SKM-1 treated with dmso at 0.1 percent for 144 hours (cell line): ENCODE data around the gene C12orf57.

Experiments
- DNase-seq: peaks from one replicate; lab custom pipeline; 2025; ENCODE audit not compliant: unreplicated experiment; lab: John Stamatoyannopoulos, UW

The C12orf57 gene

GRCh38 chr12:6936636-6937480 lies 7.0 kb upstream of the C12orf57 start:
- DNase-seq, result no peak

- DNase-seq, result peak; percentile 84
These were observed 6.1 kb upstream of the C12orf57 start for GRCh38 chr12:6937481-6938352.

GRCh38 chr12:6938353-6939190 lies 5.2 kb upstream of the C12orf57 start:
- DNase-seq, result no peak

- no peak for DNase-seq
These were observed 4.7 kb upstream of the C12orf57 start for GRCh38 chr12:6939191-6939540.

GRCh38 chr12:6941267-6941666 lies 2.6 kb upstream of the C12orf57 start:
- no peak for DNase-seq

- DNase-seq, result no peak
These were observed 2.0 kb upstream of the C12orf57 start for GRCh38 chr12:6941782-6942181.

GRCh38 chr12:6942331-6942665 lies 1.5 kb upstream of the C12orf57 start:
- DNase-seq, result no peak

GRCh38 chr12:6943389-6943721 lies 467 bp upstream of the C12orf57 start:
- DNase-seq, result no peak

GRCh38 chr12:6944381-6945186 lies 762 bp downstream of the C12orf57 start:
- peak; percentile 61 for DNase-seq

GRCh38 chr12:6945613-6946012 lies 1.8 kb downstream of the C12orf57 start:
- no peak for DNase-seq

GRCh38 chr12:6946033-6946919 lies 2.5 kb downstream of the C12orf57 start:
- DNase-seq, result no peak

GRCh38 chr12:6946920-6947374 lies 3.1 kb downstream of the C12orf57 start:
- DNase-seq, result no peak

- DNase-seq, result no peak
These were observed 3.8 kb downstream of the C12orf57 start for GRCh38 chr12:6947615-6948014.

GRCh38 chr12:6948873-6949594 lies 5.2 kb downstream of the C12orf57 start:
- no peak for DNase-seq

- no peak for DNase-seq
These were observed 6.6 kb downstream of the C12orf57 start for GRCh38 chr12:6950401-6950801.

- peak; percentile 50 for DNase-seq
These were observed 7.2 kb downstream of the C12orf57 start, which contains the start of gene PTPN6 for GRCh38 chr12:6950811-6951540. TSS of gene PTPN6 (plus strand) at chr12:6951356. CDS start at chr12:6951513, 157 bp downstream.

GRCh38 chr12:6951551-6952120 lies 7.8 kb downstream of the C12orf57 start:
- no peak for DNase-seq
